HG02870 (cell line): ENCODE measurements around the gene ANKRD2.
"Not testable (repeated sequence)": the region's sequence is repeated elsewhere in the genome, so short reads cannot be mapped to it uniquely, and the experiment has no call there.

Experiments used
- ATAC-seq: cut with Tn5 transposase; IDR thresholded peaks from one replicate; pipeline ENCODE4 v1.9.1; 2021; ENCODE audit warnings: mild to moderate bottlenecking, moderate library complexity; ENCODE audit not compliant: unreplicated experiment

The ANKRD2 gene

GRCh38 chr10:97546456-97547270, 25.9 kb upstream of the ANKRD2 start:
- no peak for ATAC-seq

GRCh38 chr10:97547271-97547600, 25.3 kb upstream of the ANKRD2 start:
- no peak for ATAC-seq

- ATAC-seq: no peak
These were observed 24.6 kb upstream of the ANKRD2 start for GRCh38 chr10:97547962-97548361.

GRCh38 chr10:97548828-97549455, 23.6 kb upstream of the ANKRD2 start:
- no peak for ATAC-seq

- no peak for ATAC-seq
These were observed 22.8 kb upstream of the ANKRD2 start for GRCh38 chr10:97549587-97550322.

GRCh38 chr10:97550336-97551149, 22.0 kb upstream of the ANKRD2 start:
- ATAC-seq: no peak

GRCh38 chr10:97551271-97551670, 21.3 kb upstream of the ANKRD2 start:
- no peak for ATAC-seq

GRCh38 chr10:97553575-97554031, 19.0 kb upstream of the ANKRD2 start:
- ATAC-seq: peak; percentile 70

GRCh38 chr10:97554336-97554735, 18.2 kb upstream of the ANKRD2 start:
- ATAC-seq: not testable (repeated sequence)

GRCh38 chr10:97555541-97555940, 17.0 kb upstream of the ANKRD2 start:
- not testable (repeated sequence) for ATAC-seq

- not testable (repeated sequence) for ATAC-seq
These were observed 11.7 kb upstream of the ANKRD2 start for GRCh38 chr10:97560731-97561381.

- not testable (repeated sequence) for ATAC-seq
These were observed 11.0 kb upstream of the ANKRD2 start for GRCh38 chr10:97561386-97562077.

GRCh38 chr10:97562329-97562728, 10.2 kb upstream of the ANKRD2 start:
- ATAC-seq: not testable (repeated sequence)

- ATAC-seq: no peak
These were observed 9.2 kb upstream of the ANKRD2 start for GRCh38 chr10:97563337-97563736.

GRCh38 chr10:97564776-97565175, 7.8 kb upstream of the ANKRD2 start:
- no peak for ATAC-seq

GRCh38 chr10:97566336-97566996, 6.1 kb upstream of the ANKRD2 start:
- ATAC-seq: no peak

- ATAC-seq: no peak
These were observed 4.7 kb upstream of the ANKRD2 start for GRCh38 chr10:97567891-97568290.

GRCh38 chr10:97570146-97570788, 2.3 kb upstream of the ANKRD2 start:
- ATAC-seq: no peak
